ENCODE data around the gene DNAJC22.
A peak's percentile ranks its signal among the peaks of the same experiment; 100 is the strongest.

The DNAJC22 gene

DNA sequence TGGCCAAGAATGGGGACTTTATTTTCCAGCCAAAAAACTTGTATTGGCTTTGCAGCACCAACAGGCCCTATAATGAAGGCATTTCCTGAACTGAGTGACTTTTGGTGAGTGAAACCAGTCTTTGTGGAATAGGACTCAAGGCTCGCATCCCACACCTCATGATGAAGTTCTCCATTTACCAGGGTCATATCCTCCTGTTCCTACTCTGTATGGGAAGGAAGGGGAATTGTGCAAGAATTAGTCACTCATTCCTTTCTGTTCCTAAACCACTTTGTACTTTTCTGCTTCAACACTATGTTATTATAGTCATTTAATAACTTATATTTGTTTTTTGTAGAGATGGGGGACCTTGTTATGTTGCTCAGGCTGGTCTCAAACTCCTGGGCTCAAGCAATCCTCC is 18.3 kb downstream of the DNAJC22 start:
- ChIA-PET POLR2A (interaction anchor here (2.8 kb wide), 1 partner anchor 148 kb away, joined by 34 read pairs; no protein-coding TSS in a partner anchor), CTCF (interaction anchor here (1.0 kb wide), 1 partner anchor 216 kb away, joined by 3 read pairs; no protein-coding TSS in a partner anchor)
- TF ChIP-seq LEF1 (IDR thresholded peaks at IDR 0.05; ENCODE audit: borderline replicate concordance): no peak
- TF ChIP-seq FOXK2 (IDR thresholded peaks at IDR 0.05): no peak
- no peak for TF ChIP-seq NFRKB (IDR thresholded peaks at IDR 0.05)
- no peak for TF ChIP-seq BHLHE40 (IDR thresholded peaks at IDR 0.05; ENCODE audit: borderline replicate concordance)
- TF ChIP-seq, protein P1, sequence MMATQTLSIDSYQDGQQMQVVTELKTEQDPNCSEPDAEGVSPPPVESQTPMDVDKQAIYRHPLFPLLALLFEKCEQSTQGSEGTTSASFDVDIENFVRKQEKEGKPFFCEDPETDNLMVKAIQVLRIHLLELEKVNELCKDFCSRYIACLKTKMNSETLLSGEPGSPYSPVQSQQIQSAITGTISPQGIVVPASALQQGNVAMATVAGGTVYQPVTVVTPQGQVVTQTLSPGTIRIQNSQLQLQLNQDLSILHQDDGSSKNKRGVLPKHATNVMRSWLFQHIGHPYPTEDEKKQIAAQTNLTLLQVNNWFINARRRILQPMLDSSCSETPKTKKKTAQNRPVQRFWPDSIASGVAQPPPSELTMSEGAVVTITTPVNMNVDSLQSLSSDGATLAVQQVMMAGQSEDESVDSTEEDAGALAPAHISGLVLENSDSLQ (IDR thresholded peaks at IDR 0.05): no peak
- no peak for TF ChIP-seq CTBP1 (IDR thresholded peaks at IDR 0.05; ENCODE audit: borderline replicate concordance)
- no peak for TF ChIP-seq ARNT (IDR thresholded peaks at IDR 0.05)
- no peak for TF ChIP-seq HDGF (IDR thresholded peaks at IDR 0.05; ENCODE audit: borderline replicate concordance)
- TF ChIP-seq SP1 (IDR thresholded peaks at IDR 0.05): no peak
- no peak for TF ChIP-seq TARDBP (IDR thresholded peaks at IDR 0.05)
- TF ChIP-seq FOXA1 (IDR thresholded peaks at IDR 0.05): no peak
- TF ChIP-seq SUZ12 (IDR thresholded peaks at IDR 0.05): no peak
- no peak for TF ChIP-seq FOXM1 (IDR thresholded peaks at IDR 0.05; ENCODE audit: borderline replicate concordance)
- DNase-seq (ENCODE audit: extremely low spot score): no peak

DNA sequence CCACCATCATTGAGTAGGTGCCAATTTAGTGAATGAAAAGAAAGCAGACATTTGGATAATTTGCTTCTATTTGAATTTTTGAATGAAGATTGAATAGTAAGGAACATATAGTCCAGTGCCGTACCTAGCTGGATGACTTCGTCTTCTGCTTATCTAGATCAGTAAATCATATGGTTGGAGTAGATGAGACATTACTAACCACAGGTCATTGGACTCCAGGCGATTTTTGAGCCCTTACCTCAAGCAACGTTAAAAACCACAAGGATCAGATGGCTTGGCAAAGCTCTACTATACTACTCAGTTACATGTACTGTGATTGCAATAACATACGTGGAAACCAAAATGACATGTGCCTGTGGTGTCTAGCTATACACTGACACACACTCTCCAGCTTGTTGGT is 18.9 kb downstream of the DNAJC22 start:
- DNase-seq (ENCODE audit: extremely low spot score): no peak
- ChIA-PET CTCF (interaction anchor here (0.5 to 2.1 kb wide), 3 partner anchors 23 to 148 kb away, joined by 4 to 10 read pairs (median 8); no protein-coding TSS in a partner anchor), POLR2A (interaction anchor here (2.1 to 2.8 kb wide), 3 partner anchors 34 to 147 kb away, joined by 7 to 34 read pairs (median 12); no protein-coding TSS in a partner anchor)
- no peak for TF ChIP-seq SUZ12 (IDR thresholded peaks at IDR 0.05)
- TF ChIP-seq TARDBP (IDR thresholded peaks at IDR 0.05): no peak
- TF ChIP-seq, protein P1 (IDR thresholded peaks at IDR 0.05): peak; percentile 33; the same call in 1 of the 2 replicates

DNA sequence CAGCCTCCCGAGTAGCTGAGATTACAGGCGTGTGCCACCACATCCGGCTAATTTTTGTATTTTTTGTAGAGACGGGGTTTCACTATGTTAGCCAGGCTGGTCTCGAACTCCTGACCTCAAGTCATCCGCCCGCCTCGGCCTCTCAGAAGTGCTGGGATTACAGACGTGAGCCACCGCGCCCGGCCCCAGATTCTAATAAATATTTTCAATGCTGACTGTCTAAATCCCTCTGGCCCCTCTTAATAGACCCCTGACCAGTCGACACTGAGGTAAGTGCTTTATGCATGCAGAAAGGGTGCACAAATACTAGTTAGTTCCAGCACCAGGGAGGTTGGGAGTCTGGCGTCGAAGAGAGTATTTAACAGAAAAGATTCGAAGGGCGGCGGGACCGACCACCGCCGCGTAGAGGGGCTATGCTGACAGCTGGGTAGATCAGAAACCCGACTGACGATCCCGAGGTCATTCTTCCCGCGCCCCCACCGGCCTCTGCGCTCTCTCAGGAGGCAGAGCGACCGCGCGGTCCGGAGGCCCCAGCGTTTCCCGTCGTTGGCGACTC is 19.5 kb downstream of the DNAJC22 start:
- no peak for DNase-seq (ENCODE audit: extremely low spot score)
- POLR2A ChIA-PET: interaction anchor here (1.0 to 2.8 kb wide), 47 partner anchors 8 to 375 kb away, joined by 3 to 34 read pairs (median 5); partner anchors contain the start of genes DNAJC22, MCRS1, PRPF40B and PRPH
- TF ChIP-seq ZNF384 (IDR thresholded peaks at IDR 0.05) (no peak), LEF1 (IDR thresholded peaks at IDR 0.05; ENCODE audit: borderline replicate concordance) (no peak), BHLHE40 (IDR thresholded peaks at IDR 0.05; ENCODE audit: borderline replicate concordance) (no peak), ELF4 (IDR thresholded peaks at IDR 0.05) (no peak), HDGF (IDR thresholded peaks at IDR 0.05; ENCODE audit: borderline replicate concordance) (no peak), SP1 (IDR thresholded peaks at IDR 0.05) (no peak), FOXA1 (IDR thresholded peaks at IDR 0.05) (no peak), FOXM1 (IDR thresholded peaks at IDR 0.05; ENCODE audit: borderline replicate concordance) (no peak), SUZ12 (IDR thresholded peaks at IDR 0.05) (no peak), NFRKB (IDR thresholded peaks at IDR 0.05) (no peak)
- TF ChIP-seq, protein P1 (IDR thresholded peaks at IDR 0.05): no peak
- CTCF ChIA-PET: interaction anchor here (0.6 to 2.1 kb wide), 8 partner anchors 8 to 188 kb away, joined by 3 to 17 read pairs (median 8); no protein-coding TSS in a partner anchor

DNA sequence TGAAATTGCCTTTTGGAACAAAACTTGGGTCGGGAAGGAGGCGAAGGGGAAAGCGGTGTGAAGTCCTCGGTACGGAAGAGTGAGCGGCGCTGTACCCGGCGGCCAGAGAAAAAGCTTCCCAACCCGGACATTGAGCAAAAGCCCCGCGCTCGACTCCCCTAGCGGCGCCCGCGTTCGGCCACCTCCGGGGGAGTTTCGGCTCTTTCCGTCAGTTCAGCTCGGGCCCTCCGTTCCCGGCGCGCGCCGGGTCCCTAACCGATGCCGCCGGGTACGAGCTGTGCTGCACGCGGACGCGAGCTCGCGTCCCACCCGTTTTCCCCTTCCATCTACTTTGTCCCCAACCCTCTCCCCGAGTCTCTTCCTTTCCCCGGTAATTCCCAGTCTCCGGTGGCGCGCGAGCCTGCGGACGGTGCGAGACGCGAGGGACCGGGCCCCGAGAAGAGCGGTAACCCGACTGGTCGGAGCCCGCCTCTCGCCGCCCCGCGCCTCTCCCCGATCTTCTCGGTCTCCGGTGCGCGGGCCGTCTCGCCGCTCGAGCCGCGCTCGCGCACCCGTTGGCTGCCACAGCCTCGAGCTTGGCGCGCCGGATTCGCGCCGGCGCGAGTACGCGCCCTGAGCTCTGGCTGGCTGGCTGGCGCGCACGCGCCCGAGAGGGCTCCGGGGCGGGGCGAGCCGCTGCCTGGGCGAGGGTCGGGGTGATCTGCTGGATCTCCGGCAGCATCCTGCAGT is 20.1 kb downstream of the DNAJC22 start:
- ChIA-PET CTCF (interaction anchor here (0.6 to 2.1 kb wide), 11 partner anchors 8 to 476 kb away, joined by 3 to 17 read pairs (median 5); no protein-coding TSS in a partner anchor), POLR2A (interaction anchor here (0.8 to 2.8 kb wide), 57 partner anchors 8 to 375 kb away, joined by 3 to 34 read pairs (median 5); partner anchors contain the start of genes DNAJC22, MCRS1, PRPF40B and PRPH)
- TF ChIP-seq ELF4 (IDR thresholded peaks at IDR 0.05): peak; percentile 55
- 0 out of 2 replicates have a peak, but pooled peaks have one; percentile 20 for TF ChIP-seq LEF1 (IDR thresholded peaks at IDR 0.05; ENCODE audit: borderline replicate concordance)
- no peak for TF ChIP-seq CTBP1 (IDR thresholded peaks at IDR 0.05; ENCODE audit: borderline replicate concordance)
- TF ChIP-seq SP1 (IDR thresholded peaks at IDR 0.05): no peak
- peak; percentile 57; the same call in 1 of the 2 replicates for TF ChIP-seq L3MBTL2 (conservative IDR thresholded peaks at IDR 0.05)
- DNase-seq (ENCODE audit: extremely low spot score): peak; percentile 93

DNA sequence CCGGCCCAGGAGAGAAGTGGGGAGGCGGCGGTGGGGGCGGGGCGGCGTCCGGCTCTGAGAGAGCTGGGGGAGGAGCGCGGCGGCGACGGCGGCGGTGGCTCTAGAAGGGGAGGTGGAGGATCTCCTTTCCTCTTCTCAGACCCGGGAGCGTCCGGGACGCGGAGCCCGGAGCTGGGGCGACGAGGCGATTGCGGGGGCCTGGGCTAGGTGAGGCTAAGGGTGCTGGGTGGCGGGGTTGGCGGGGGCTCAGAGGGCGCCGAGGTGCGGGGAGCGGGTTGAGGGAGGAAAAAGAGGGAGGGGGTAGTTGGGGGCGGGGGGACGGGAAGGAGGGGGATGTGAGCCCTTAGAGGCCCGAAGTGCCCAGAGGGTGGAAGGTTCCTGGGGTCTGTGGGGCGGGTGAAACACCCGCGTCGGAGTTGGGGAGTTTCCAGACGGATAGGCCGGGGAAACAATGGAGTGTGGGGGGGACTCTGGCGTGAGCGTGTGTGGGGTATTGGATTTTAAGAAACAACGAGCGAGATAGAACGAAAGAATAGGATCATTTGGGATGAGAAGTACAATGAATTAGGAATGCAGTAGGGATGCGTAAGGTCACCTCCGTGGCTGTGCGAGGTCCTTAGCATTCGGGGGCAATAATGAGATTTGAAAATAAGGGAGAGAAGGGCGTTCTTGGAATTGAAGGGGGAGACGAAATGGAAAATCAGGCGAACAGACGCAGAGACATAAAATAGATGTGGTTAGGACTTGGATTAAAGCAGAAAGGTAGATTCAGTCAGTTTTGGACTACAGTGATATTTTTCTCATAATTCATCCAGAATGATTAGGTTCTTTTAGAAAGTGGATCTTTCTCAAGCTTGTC is 20.9 kb downstream of the DNAJC22 start, which contains the start of gene SPATS2:
TSS of gene SPATS2 (plus strand) at position 82 of the 859 bp plus-strand sequence. CDS start 93,551 bp downstream, outside the sequence.
- no peak for TF ChIP-seq CTBP1 (IDR thresholded peaks at IDR 0.05; ENCODE audit: borderline replicate concordance)
- TF ChIP-seq FOXK2 (IDR thresholded peaks at IDR 0.05): no peak
- no peak for TF ChIP-seq SP1 (IDR thresholded peaks at IDR 0.05)
- no peak for TF ChIP-seq ELF4 (IDR thresholded peaks at IDR 0.05)
- TF ChIP-seq SUZ12 (IDR thresholded peaks at IDR 0.05): no peak
- TF ChIP-seq FOXA1 (IDR thresholded peaks at IDR 0.05): no peak
- TF ChIP-seq TARDBP (IDR thresholded peaks at IDR 0.05): no peak
- TF ChIP-seq BHLHE40 (IDR thresholded peaks at IDR 0.05; ENCODE audit: borderline replicate concordance): no peak
- no peak for TF ChIP-seq FOXM1 (IDR thresholded peaks at IDR 0.05; ENCODE audit: borderline replicate concordance)
- no peak for TF ChIP-seq ARNT (IDR thresholded peaks at IDR 0.05)
- no peak for TF ChIP-seq HDGF (IDR thresholded peaks at IDR 0.05; ENCODE audit: borderline replicate concordance)
- TF ChIP-seq, protein P1 (IDR thresholded peaks at IDR 0.05): no peak
- TF ChIP-seq NFRKB (IDR thresholded peaks at IDR 0.05): no peak
- no peak for TF ChIP-seq L3MBTL2 (conservative IDR thresholded peaks at IDR 0.05)
- POLR2A ChIA-PET: interaction anchor here (0.6 to 2.8 kb wide), 54 partner anchors 9 to 374 kb away, joined by 3 to 34 read pairs (median 5); partner anchors contain the start of genes DNAJC22, MCRS1, PRPF40B and PRPH
- CTCF ChIA-PET: interaction anchor here (0.6 to 2.1 kb wide), 10 partner anchors 9 to 477 kb away, joined by 3 to 17 read pairs (median 4); no protein-coding TSS in a partner anchor
- no peak for DNase-seq (ENCODE audit: extremely low spot score)

Data from HEK293T (cell line).